Measurements from ENCODE around the gene SNAP29.

The SNAP29 gene

GRCh38 chr22:20858615-20859416 lies at the start of gene SNAP29, which contains the start of gene PI4KA:
TSS of gene SNAP29 (plus strand) at chr22:20859007. CDS start at chr22:20859111, 104 bp downstream.
TSS of gene PI4KA (minus strand) at chr22:20858811. CDS start at chr22:20858725, 86 bp downstream.
- TF ChIP-seq CTCF (IDR thresholded peaks at IDR 0.05; ENCODE audit: insufficient read depth, low read depth, low read length, missing control alignments): no peak
- DNase-seq (ENCODE audit: low read depth): peak; percentile 98
- H3K4me3 ChIP-seq (ENCODE audit: low read length): peak within 1 kb of the TSS; percentile 76

GRCh38 chr22:20809538-20810185 lies 49.1 kb upstream of the SNAP29 start:
- no peak for TF ChIP-seq CTCF (IDR thresholded peaks at IDR 0.05; ENCODE audit: insufficient read depth, low read depth, low read length, missing control alignments)
- H3K4me3 ChIP-seq (ENCODE audit: low read length): no peak overlapping the region
- DNase-seq (ENCODE audit: low read depth): no peak

GRCh38 chr22:20810645-20811044 lies 48.2 kb upstream of the SNAP29 start:
- H3K4me3 ChIP-seq (ENCODE audit: low read length): no peak overlapping the region
- no peak for DNase-seq (ENCODE audit: low read depth)
- TF ChIP-seq CTCF (IDR thresholded peaks at IDR 0.05; ENCODE audit: insufficient read depth, low read depth, low read length, missing control alignments): no peak

- no peak for DNase-seq (ENCODE audit: low read depth)
- H3K4me3 ChIP-seq (ENCODE audit: low read length): no peak overlapping the region
- TF ChIP-seq CTCF (IDR thresholded peaks at IDR 0.05; ENCODE audit: insufficient read depth, low read depth, low read length, missing control alignments): no peak
Observed at GRCh38 chr22:20811171-20811570, 47.6 kb upstream of the SNAP29 start.

GRCh38 chr22:20811971-20812660 lies 46.7 kb upstream of the SNAP29 start:
- no peak overlapping the region for H3K4me3 ChIP-seq (ENCODE audit: low read length)
- TF ChIP-seq CTCF (IDR thresholded peaks at IDR 0.05; ENCODE audit: insufficient read depth, low read depth, low read length, missing control alignments): no peak
- DNase-seq (ENCODE audit: low read depth): no peak

- no peak for DNase-seq (ENCODE audit: low read depth)
- H3K4me3 ChIP-seq (ENCODE audit: low read length): no peak overlapping the region
- TF ChIP-seq CTCF (IDR thresholded peaks at IDR 0.05; ENCODE audit: insufficient read depth, low read depth, low read length, missing control alignments): no peak
Observed at GRCh38 chr22:20813056-20813455, 45.8 kb upstream of the SNAP29 start.
